Measurements from ENCODE around the gene DPH1. TPM values are rescaled to one million over a fixed set of nuclear protein-coding genes. Genes with fewer than 3 reads are reported as not detected.

Gene DPH1
- total RNA-seq, 1 donor from 2014 or later = 24.1 TPM

- DNase-seq (ENCODE audit: missing footprints) (no peak), ATAC-seq (peak; percentile 72)
- intact Hi-C loops (cut with DNase I) = no loop called here
These were observed 54.2 kb downstream of the DPH1 start for GRCh38 chr17:2084036-2084765.

GRCh38 chr17:2084766-2085647, 55.1 kb downstream of the DPH1 start:
- ATAC-seq (peak; percentile 29), DNase-seq (ENCODE audit: missing footprints) (no peak)
- intact Hi-C loops (cut with DNase I) = no loop called here

GRCh38 chr17:2085648-2085949, 55.6 kb downstream of the DPH1 start:
- intact Hi-C loops (cut with DNase I) = no loop called here

GRCh38 chr17:2086306-2086705, 56.4 kb downstream of the DPH1 start:
- intact Hi-C loops (cut with DNase I) = no loop called here
- ATAC-seq (no peak), DNase-seq (ENCODE audit: missing footprints) (no peak)

More at GRCh38 chr17:2085648-2085949, 55.6 kb downstream of the DPH1 start:
- ATAC-seq = peak; percentile 27
- DNase-seq (ENCODE audit: missing footprints) = no peak

- no peak for ATAC-seq
- DNase-seq (ENCODE audit: missing footprints) = no peak
- intact Hi-C loops (cut with DNase I) = no loop called here
These were observed 57.8 kb downstream of the DPH1 start for GRCh38 chr17:2087597-2088211.

GRCh38 chr17:2089021-2089422, 59.1 kb downstream of the DPH1 start:
- intact Hi-C loops (cut with DNase I) = no loop called here
- ATAC-seq (no peak), DNase-seq (ENCODE audit: missing footprints) (no peak)

- DNase-seq (ENCODE audit: missing footprints) = no peak
- intact Hi-C loops (cut with DNase I) = loop anchor here (5.0 kb wide), 1 partner anchor 33 kb away; the partner anchor contains the start of gene HIC1
- ATAC-seq = no peak
These were observed 60.3 kb downstream of the DPH1 start for GRCh38 chr17:2090210-2090641.

- no peak for DNase-seq (ENCODE audit: missing footprints)
- peak; percentile 51 for ATAC-seq
- intact Hi-C loops (cut with DNase I) = loop anchor here (5.0 kb wide), 1 partner anchor 34 kb away; the partner anchor contains the start of gene HIC1
These were observed 61.0 kb downstream of the DPH1 start for GRCh38 chr17:2090804-2091534.

GRCh38 chr17:2092253-2092652, 62.3 kb downstream of the DPH1 start:
- ATAC-seq (no peak), DNase-seq (ENCODE audit: missing footprints) (no peak)
- intact Hi-C loops (cut with DNase I) = loop anchor here (5.0 kb wide), 1 partner anchor 35 kb away; the partner anchor contains the start of gene HIC1

GRCh38 chr17:2093349-2093748, 63.4 kb downstream of the DPH1 start:
- ATAC-seq (no peak), DNase-seq (ENCODE audit: missing footprints) (no peak)
- intact Hi-C loops (cut with DNase I) = loop anchor here (5.0 kb wide), 1 partner anchor 36 kb away; the partner anchor contains the start of gene HIC1

Small RNAs within 50 kb of the gene (microRNA-seq; reads per million reads assigned to microRNA genes)
- gene MIR132 = 256 reads per million, percentile 64 among the genes with 10 or more reads in this experiment
- gene MIR212 = 12.3 reads per million, percentile 27 among the genes with 10 or more reads in this experiment

Other genes with a start within 250 kb of the DPH1 start
- 9.9 TPM for gene SMYD4, start 200.3 kb upstream of the DPH1 start, total RNA-seq
- 56.3 TPM for gene RPA1, start 200.1 kb upstream of the DPH1 start, total RNA-seq
- gene RTN4RL1, start 4.8 kb upstream of the DPH1 start, total RNA-seq = 3.2 TPM
- gene OVCA2, start 11.9 kb downstream of the DPH1 start, total RNA-seq = 14.3 TPM
- 22.7 TPM for gene HIC1, start 24.9 kb downstream of the DPH1 start, total RNA-seq